HepG2 (cell line): ENCODE results near the gene TLR2. TPM values are rescaled to one million over a fixed set of nuclear protein-coding genes. Genes with fewer than 3 reads are reported as not detected.

Experiments
- ATAC-seq: fragments of 200-7000 bp; cut with Tn5 transposase; 3 replicates; pipeline ENCODE4 v1.9.1; 2020; ENCODE audit warnings: mild to moderate bottlenecking, moderate library complexity
- BruUV-seq: library from RNA; stranded (reverse); fragments of 400-500 nt; replicated peaks from 2 replicates; lab custom pipeline; 2021; lab: Mats Ljungman, UMichigan
- CTCF ChIA-PET: fragments of 300-600 bp; formaldehyde crosslinking; extraction: SDS; loops from one replicate; lab custom pipeline; 2021; ENCODE audit warnings: low total read pairs, inconsistent platforms, low intra/inter-chr PET ratio; lab: Yijun Ruan, JAX
- POLR2A ChIA-PET: fragments of 350-600 bp; sonication (Branson Sonifier 250); formaldehyde crosslinking; loops from one replicate; lab custom pipeline; 2020; ENCODE audit warnings: antibody characterized with exemption, inconsistent platforms; lab: Yijun Ruan, JAX
- DNase-seq: peaks from one replicate; pipeline ENCODE4 v3.0.0-alpha.2; 2015; ENCODE audit warnings: low spot score
- FAIRE-seq: peaks from 3 replicates; lab custom pipeline; 2011; peaks lifted over from hg19 to GRCh38; lab: Jason Lieb, UNC
- H2AFZ ChIP-seq: one replicate; pipeline ENCODE4 v1.6.1; 2011; ENCODE audit warnings: low read length, inconsistent platforms
- H3K27ac ChIP-seq: fragments of 300-600 bp; 3 replicates; pipeline ENCODE4 v1.8.0; 2011; ENCODE audit warnings: mixed run types, mild to moderate bottlenecking, mixed read lengths, low read length, inconsistent platforms; ENCODE audit not compliant: insufficient read depth; ENCODE audit errors: extremely low read length
- H3K27me3 ChIP-seq, 2 experiments: fragments of 200-600 bp in 1 of 2; 2 replicates in 1 of 2; 3 replicates in 1 of 2; pipeline versions ENCODE4 v1.6.0 to v1.8.0; 2011; ENCODE audit warnings: low read length in 2 of 2, mild to moderate bottlenecking in 2 of 2, moderate library complexity in 2 of 2, inconsistent platforms in 1 of 2; ENCODE audit not compliant: insufficient read depth in 2 of 2, control insufficient read depth in 1 of 2
- H3K36me3 ChIP-seq, 2 experiments: fragments of 200-600 bp in 1 of 2; replicated peaks in 1 of 2; 2 replicates in 1 of 2; 3 replicates in 1 of 2; pipeline versions ENCODE4 v1.5.1 to v1.8.0; 2011; ENCODE audit warnings: low read length in 2 of 2, inconsistent platforms in 1 of 2; ENCODE audit not compliant: insufficient read depth in 2 of 2, control insufficient read depth in 1 of 2
- H3K4me1 ChIP-seq: 2 replicates; pipeline ENCODE4 v1.5.1; 2012; ENCODE audit warnings: low read length, inconsistent platforms; ENCODE audit not compliant: insufficient read depth
- H3K4me2 ChIP-seq: 2 replicates; pipeline ENCODE4 v1.6.0; 2011; ENCODE audit warnings: low read depth, low read length, inconsistent platforms
- H3K4me3 ChIP-seq, 3 experiments: fragments of 200-600 bp in 1 of 3; sonication (generic), shearing (Covaris generic) in 1 of 3; replicated peaks in 1 of 3; 2 replicates each; pipeline ENCODE4 v1.5.1; 2011 to 2016; ENCODE audit warnings: low read length in 3 of 3, inconsistent platforms in 2 of 3, low read depth in 2 of 3, mild to moderate bottlenecking in 2 of 3, control low read depth in 1 of 3, mixed read lengths in 1 of 3; ENCODE audit not compliant: insufficient read depth in 1 of 3
- H3K79me2 ChIP-seq: one replicate; pipeline ENCODE4 v1.6.1; 2011; ENCODE audit warnings: low read length, inconsistent platforms; ENCODE audit not compliant: insufficient read depth
- H3K9ac ChIP-seq: 2 replicates; pipeline ENCODE4 v1.6.0; 2011; ENCODE audit warnings: mild to moderate bottlenecking, low read depth, low read length, inconsistent platforms; ENCODE audit not compliant: insufficient read depth
- H3K9me3 ChIP-seq: 2 replicates; pipeline ENCODE4 v1.5.1; 2012; ENCODE audit warnings: mild to moderate bottlenecking, low read length
- H4K20me1 ChIP-seq: 2 replicates; pipeline ENCODE4 v1.6.0; 2011; ENCODE audit warnings: inconsistent platforms, mild to moderate bottlenecking, low read length, moderate library complexity; ENCODE audit not compliant: insufficient read depth
- CSRNP2 ChIP-seq: sonication (generic); formaldehyde crosslinking; conservative IDR thresholded peaks from 2 replicates; pipeline ENCODE4 v1.8.0; 2022; ENCODE audit warnings: low read depth, missing genetic modification reagents
- KDM4B ChIP-seq: sonication (generic); formaldehyde crosslinking; IDR thresholded peaks from 2 replicates; pipeline ENCODE4 v1.4.0; 2020; ENCODE audit warnings: missing genetic modification reagents
- KDM6A ChIP-seq: IDR thresholded peaks from 2 replicates; pipeline ENCODE4 v1.6.1; 2016; ENCODE audit warnings: low read depth
- PHF5A ChIP-seq: IDR thresholded peaks from one replicate; pipeline ENCODE4 v1.6.1; 2018; ENCODE audit warnings: low read depth, missing genetic modification reagents; ENCODE audit not compliant: unreplicated experiment
- ZNF552 ChIP-seq: sonication (generic); formaldehyde crosslinking; IDR thresholded peaks from 2 replicates; pipeline ENCODE4 v1.9.0; 2022; ENCODE audit warnings: missing genetic modification reagents, mild to moderate bottlenecking, borderline replicate concordance
- ZNF563 ChIP-seq: sonication (generic); formaldehyde crosslinking; IDR thresholded peaks from 2 replicates; pipeline ENCODE4 v1.8.0; 2022; ENCODE audit warnings: mild to moderate bottlenecking, moderate library complexity, missing genetic modification reagents
- WGBS: methylation state at CpG from one replicate; pipeline ENCODE4 v1.1.6; 2017; ENCODE audit warnings: low lambda C conversion rate; 5-methylcytosine and 5-hydroxymethylcytosine counted together
- in situ Hi-C: cut with HindIII; loops from 2 replicates; pipeline ENCODE4 v1.10.0; 2017; ENCODE audit warnings: low pct_unique_long_range_greater_than_20kb; ENCODE audit not compliant: extremely low pct_ligation_motif_present
- intact Hi-C: fragments of 100-400 bp; cut with micrococcal nuclease; formaldehyde crosslinking; loops from one replicate; pipeline ENCODE4 v1.10.0; 2022; ENCODE audit not compliant: unreplicated experiment
- polyA plus RNA-seq, 8 experiments: library from polyadenylated mRNA; depleted of rRNA in 3 of 8; stranded (reverse) in 7 of 8; unstranded in 1 of 8; fragments of >200 nt; fragmentation: Illumina TruSeq in 4 of 8; extraction: Trizol in 4 of 8; gene quantifications; 2 replicates each; pipeline versions ENCODE4 v1.2.1 to v1.2.3, GENCODE V29; 2011 to 2016; ENCODE audit warnings: low read depth in 4 of 8, missing spikeins in 1 of 8, mixed read lengths in 1 of 8; ENCODE audit not compliant: insufficient read depth in 1 of 8
- total RNA-seq, 5 experiments: library from RNA; depleted of rRNA; stranded (reverse); fragments of >200 nt; fragmentation: Illumina TruSeq; extraction: Trizol; gene quantifications; 2 replicates each; pipeline ENCODE4 v1.2.3, GENCODE V29; 2016; ENCODE audit warnings: low read depth in 1 of 5
- TF ChIP-seq, protein P1 (sequence below): sonication (generic); formaldehyde crosslinking; IDR thresholded peaks from 2 replicates; pipeline ENCODE4 v1.8.0; 2022; ENCODE audit warnings: mild to moderate bottlenecking, missing genetic modification reagents, moderate library complexity

The TLR2 gene
- total and polyA plus RNA-seq, 2 of the 13 experiments (the other 11 are each of a cell fraction or from before 2014, with no cell fraction given): 0.63 to 0.73 TPM

- no peak for ATAC-seq
- H3K4me3 ChIP-seq: no peak overlapping the region
- intact Hi-C loops: no loop called here
- no peak overlapping the region for H3K4me2 ChIP-seq
- H3K79me2 ChIP-seq: no peaks in the 10 kb centered on the region
- POLR2A ChIA-PET: no interaction called here
- TF ChIP-seq KDM4B (CRISPR knock-in tag) (no peak), PHF5A (no peak)
- TF ChIP-seq, all 625 proteins: peak for 0
- in situ Hi-C loops: no loop called here
- no peaks in the 10 kb centered on the region for H3K4me1 ChIP-seq
- no peaks in the 10 kb centered on the region for H3K27me3 ChIP-seq
- no peaks in the 10 kb centered on the region for H3K9me3 ChIP-seq
- CTCF ChIA-PET: no interaction called here
- H3K9ac ChIP-seq: no peak overlapping the region
- FAIRE-seq (no peak), DNase-seq (no peak)
- H2AFZ ChIP-seq: no peak overlapping the region
- H3K36me3 ChIP-seq: no peaks in the 10 kb centered on the region
- no peak overlapping the region for H3K27ac ChIP-seq
- 6% methylated on average over 3 of the region's 4 CpGs for WGBS
- no TSS peak for BruUV-seq
- no peaks in the 10 kb centered on the region for H4K20me1 ChIP-seq
These were observed 44.6 kb downstream of the TLR2 start for GRCh38 chr4:153728660-153729059.

DNA sequence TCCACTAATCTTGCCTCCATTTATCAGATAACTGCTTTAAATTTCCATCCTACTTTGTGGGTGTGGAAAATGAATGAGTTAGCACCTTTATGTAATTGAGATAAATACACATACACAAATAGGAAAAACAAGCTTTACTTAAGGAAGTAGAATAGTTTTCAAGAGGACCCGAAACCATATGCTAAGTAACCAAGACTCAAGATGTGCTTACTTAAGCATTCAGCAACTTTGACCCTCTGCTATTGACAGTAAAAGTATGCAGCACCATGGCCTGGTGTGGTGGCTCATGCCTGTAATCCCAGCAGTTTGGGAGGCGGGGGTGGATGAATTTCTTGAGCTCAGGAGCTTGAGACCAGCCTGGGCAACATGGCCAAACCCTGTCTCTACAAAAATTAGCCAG, 45.8 kb downstream of the TLR2 start:
- ChIA-PET CTCF (no interaction called here), POLR2A (no interaction called here)
- ATAC-seq: no peak
- intact Hi-C loops: no loop called here
- H4K20me1 ChIP-seq: no peaks in the 10 kb centered on the region
- H2AFZ ChIP-seq: no peak overlapping the region
- no peak for TF ChIP-seq ZNF552 (CRISPR knock-in tag)
- no peak for TF ChIP-seq CSRNP2 (CRISPR knock-in tag)
- TF ChIP-seq KDM6A (CRISPR knock-in tag): no peak
- TF ChIP-seq, protein P1, sequence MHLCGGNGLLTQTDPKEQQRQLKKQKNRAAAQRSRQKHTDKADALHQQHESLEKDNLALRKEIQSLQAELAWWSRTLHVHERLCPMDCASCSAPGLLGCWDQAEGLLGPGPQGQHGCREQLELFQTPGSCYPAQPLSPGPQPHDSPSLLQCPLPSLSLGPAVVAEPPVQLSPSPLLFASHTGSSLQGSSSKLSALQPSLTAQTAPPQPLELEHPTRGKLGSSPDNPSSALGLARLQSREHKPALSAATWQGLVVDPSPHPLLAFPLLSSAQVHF (CRISPR knock-in tag): no peak
- no peak for TF ChIP-seq ZNF563 (CRISPR knock-in tag)
- no TSS peak for BruUV-seq
- 0% methylated on average over 1 of the region's 2 CpGs for WGBS
- no peaks in the 10 kb centered on the region for H3K9me3 ChIP-seq
- no peaks in the 10 kb centered on the region for H3K4me1 ChIP-seq
- H3K27ac ChIP-seq: no peak overlapping the region
- H3K4me2 ChIP-seq: no peak overlapping the region
- in situ Hi-C loops: no loop called here
- no peak overlapping the region for H3K9ac ChIP-seq
- DNase-seq: no peak
- no peaks in the 10 kb centered on the region for H3K79me2 ChIP-seq
- H3K36me3 ChIP-seq: no peaks in the 10 kb centered on the region
- H3K4me3 ChIP-seq: no peak overlapping the region
- H3K27me3 ChIP-seq: no peaks in the 10 kb centered on the region
- FAIRE-seq: no peak
